ENCODE data around the gene TMC3. TPM values are rescaled to one million over a fixed set of nuclear protein-coding genes. Genes with fewer than 3 reads are reported as not detected.

TMC3 gene
- total and polyA plus RNA-seq, 9 donors: 0.05 to 0.23 TPM; not detected in 7

DNA sequence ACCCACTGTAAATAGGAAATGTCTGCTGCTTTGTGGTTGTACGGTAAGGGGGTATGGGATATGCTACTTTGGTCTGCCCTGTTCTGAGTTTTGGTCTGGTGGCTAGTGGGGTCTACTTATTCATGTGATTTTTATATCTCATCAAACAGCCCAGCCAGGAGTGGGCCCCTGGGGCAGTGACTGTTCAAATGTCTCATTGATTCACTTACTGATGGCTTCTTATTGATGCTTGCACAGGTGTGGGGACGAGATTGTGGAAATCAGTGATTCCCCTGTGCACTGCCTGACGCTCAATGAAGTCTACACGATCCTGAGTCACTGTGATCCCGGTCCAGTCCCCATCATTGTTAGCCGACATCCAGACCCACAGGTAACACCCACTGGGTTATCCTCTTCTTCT, 88.6 kb downstream of the TMC3 start:
- Histone ChIP-seq H3K9me3 (no peaks in the 10 kb centered on the region), H3K4me1 (ENCODE audit: insufficient read depth) (no peaks in the 10 kb centered on the region), H3K36me3 (no peaks in the 10 kb centered on the region), H3K27me3 (no peaks in the 10 kb centered on the region), H3K27ac (no peak overlapping the region), H3K4me3 (no peak overlapping the region)
- TF ChIP-seq, protein P1, sequence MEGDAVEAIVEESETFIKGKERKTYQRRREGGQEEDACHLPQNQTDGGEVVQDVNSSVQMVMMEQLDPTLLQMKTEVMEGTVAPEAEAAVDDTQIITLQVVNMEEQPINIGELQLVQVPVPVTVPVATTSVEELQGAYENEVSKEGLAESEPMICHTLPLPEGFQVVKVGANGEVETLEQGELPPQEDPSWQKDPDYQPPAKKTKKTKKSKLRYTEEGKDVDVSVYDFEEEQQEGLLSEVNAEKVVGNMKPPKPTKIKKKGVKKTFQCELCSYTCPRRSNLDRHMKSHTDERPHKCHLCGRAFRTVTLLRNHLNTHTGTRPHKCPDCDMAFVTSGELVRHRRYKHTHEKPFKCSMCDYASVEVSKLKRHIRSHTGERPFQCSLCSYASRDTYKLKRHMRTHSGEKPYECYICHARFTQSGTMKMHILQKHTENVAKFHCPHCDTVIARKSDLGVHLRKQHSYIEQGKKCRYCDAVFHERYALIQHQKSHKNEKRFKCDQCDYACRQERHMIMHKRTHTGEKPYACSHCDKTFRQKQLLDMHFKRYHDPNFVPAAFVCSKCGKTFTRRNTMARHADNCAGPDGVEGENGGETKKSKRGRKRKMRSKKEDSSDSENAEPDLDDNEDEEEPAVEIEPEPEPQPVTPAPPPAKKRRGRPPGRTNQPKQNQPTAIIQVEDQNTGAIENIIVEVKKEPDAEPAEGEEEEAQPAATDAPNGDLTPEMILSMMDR (IDR thresholded peaks at IDR 0.05): no peak
- TF ChIP-seq POLR2A (IDR thresholded peaks at IDR 0.05): no peak
- no peak for TF ChIP-seq EP300 (IDR thresholded peaks at IDR 0.05)
- no peak for DNase-seq
- intact Hi-C loops (cut with DNase I): loop anchor here in 1 of 4 donors (10.0 kb wide), 1 partner anchor 99 kb away; no protein-coding TSS in a partner anchor
- WGBS, 3 donors: 94 to 98% (median 95%) methylated on average over 6 of the region's 6 CpGs

GRCh38 chr15:81284256-81285031, 89.6 kb downstream of the TMC3 start:
- TF ChIP-seq, protein P1 (IDR thresholded peaks at IDR 0.05): no peak
- no peak for TF ChIP-seq EP300 (IDR thresholded peaks at IDR 0.05)
- no peak for TF ChIP-seq POLR2A (IDR thresholded peaks at IDR 0.05)
- no peaks in the 10 kb centered on the region for H3K36me3 ChIP-seq
- no peak for DNase-seq
- H3K27me3 ChIP-seq: no peaks in the 10 kb centered on the region
- intact Hi-C loops (cut with DNase I): loop anchor here in 1 of 4 donors (10.0 kb wide), 1 partner anchor 100 kb away; no protein-coding TSS in a partner anchor
- H3K4me3 ChIP-seq: no peak overlapping the region
- 45 to 71% (median 54%) methylated on average over 5 of the region's 5 CpGs for WGBS, 3 donors
- H3K4me1 ChIP-seq (ENCODE audit: insufficient read depth): no peaks in the 10 kb centered on the region
- H3K27ac ChIP-seq: no peak overlapping the region
- H3K9me3 ChIP-seq: no peaks in the 10 kb centered on the region

- Histone ChIP-seq H3K4me3 (no peak overlapping the region), H3K27me3 (no peaks in the 10 kb centered on the region), H3K27ac (no peak overlapping the region), H3K9me3 (no peaks in the 10 kb centered on the region), H3K4me1 (ENCODE audit: insufficient read depth) (no peaks in the 10 kb centered on the region), H3K36me3 (no peaks in the 10 kb centered on the region)
- DNase-seq: no peak
- intact Hi-C loops (cut with DNase I): loop anchor here in 1 of 4 donors (10.0 kb wide), 1 partner anchor 102 kb away; no protein-coding TSS in a partner anchor
- 89 to 98% (median 90%) methylated on average over 5 of the region's 5 CpGs for WGBS, 3 donors
- no peak for TF ChIP-seq POLR2A (IDR thresholded peaks at IDR 0.05)
- TF ChIP-seq, protein P1 (IDR thresholded peaks at IDR 0.05): no peak
These were observed 91.1 kb downstream of the TMC3 start for GRCh38 chr15:81282911-81283310.

DNA sequence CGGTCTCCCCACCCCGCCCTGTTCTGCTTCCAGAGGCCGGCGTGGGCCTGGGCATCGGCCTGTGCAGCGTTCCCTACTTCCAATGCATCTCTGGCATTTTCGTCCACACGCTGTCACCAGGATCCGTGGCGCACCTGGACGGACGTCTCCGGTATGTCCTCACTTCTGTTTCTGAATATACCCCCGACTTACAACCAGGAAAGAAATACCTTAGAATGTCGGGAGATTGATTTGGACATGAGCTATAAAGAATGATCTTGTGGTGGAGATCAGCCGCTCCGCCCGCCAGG, 91.5 kb downstream of the TMC3 start:
- Histone ChIP-seq H3K9me3 (no peaks in the 10 kb centered on the region), H3K4me1 (ENCODE audit: insufficient read depth) (no peaks in the 10 kb centered on the region), H3K36me3 (no peaks in the 10 kb centered on the region), H3K4me3 (no peak overlapping the region), H3K27ac (no peak overlapping the region), H3K27me3 (no peaks in the 10 kb centered on the region)
- intact Hi-C loops (cut with DNase I): loop anchor here in 1 of 4 donors (10.0 kb wide), 1 partner anchor 102 kb away; no protein-coding TSS in a partner anchor
- TF ChIP-seq, protein P1 (IDR thresholded peaks at IDR 0.05): no peak
- TF ChIP-seq EP300 (IDR thresholded peaks at IDR 0.05): no peak
- no peak for TF ChIP-seq POLR2A (IDR thresholded peaks at IDR 0.05)
- no peak for DNase-seq
- 96 to 98% (median 97%) methylated on average over 18 of the region's 18 CpGs for WGBS, 3 donors
